H1 (cell line): ENCODE measurements around the gene PLXNB2. TPM values are rescaled to one million over a fixed set of nuclear protein-coding genes. Genes with fewer than 3 reads are reported as not detected.

ENCODE experiments used
- CBX5 ChIP-seq: fragments of 300-800, 300-1000 bp; sonication (generic); IDR thresholded peaks from 2 replicates; pipeline ENCODE4 v1.7.1; 2016; ENCODE audit warnings: antibody characterized with exemption, low read length, low read depth
- polyA plus RNA-seq, 7 experiments: library from polyadenylated mRNA; depleted of rRNA in 3 of 7; stranded (reverse) in 5 of 7; unstranded in 2 of 7; fragments of >200 nt in 5 of 7; fragments of 200-250 nt in 2 of 7; gene quantifications; 1 replicate in 5 of 7; 2 replicates in 1 of 7; 4 replicates in 1 of 7; pipeline versions ENCODE4 v1.2.1 to v1.2.3, GENCODE V29; 2011 to 2013; ENCODE audit warnings: missing spikeins in 2 of 7, mixed read lengths in 2 of 7
- total RNA-seq: library from RNA; stranded (reverse); fragmentation: NEBNext Ultra II Directional; extraction: Animal tissue kit (Norgen Biotek cat#: 25700); gene quantifications from 2 replicates; pipeline ENCODE4 v1.2.1, GENCODE V29; 2021

The PLXNB2 gene
- total and polyA plus RNA-seq, 2 of the 8 experiments (the other 6 are each of a cell fraction or from before 2014, with no cell fraction given) = 58.3 to 92.8 TPM

- no peak for TF ChIP-seq CBX5
Measured at GRCh38 chr22:50300620-50301257, 6.7 kb downstream of the PLXNB2 start (continued).
